Cerebellar cortex (tissue), 1 donor: ENCODE results near the gene RNU6-9.
"Not testable (repeated sequence)": the region's sequence is repeated elsewhere in the genome, so short reads cannot be mapped to it uniquely, and the experiment has no call there.

ENCODE experiments used
- DNase-seq: peaks from one replicate; pipeline ENCODE4 v3.0.0-alpha.2; 2015; ENCODE audit warnings: low spot score

The RNU6-9 gene

DNA sequence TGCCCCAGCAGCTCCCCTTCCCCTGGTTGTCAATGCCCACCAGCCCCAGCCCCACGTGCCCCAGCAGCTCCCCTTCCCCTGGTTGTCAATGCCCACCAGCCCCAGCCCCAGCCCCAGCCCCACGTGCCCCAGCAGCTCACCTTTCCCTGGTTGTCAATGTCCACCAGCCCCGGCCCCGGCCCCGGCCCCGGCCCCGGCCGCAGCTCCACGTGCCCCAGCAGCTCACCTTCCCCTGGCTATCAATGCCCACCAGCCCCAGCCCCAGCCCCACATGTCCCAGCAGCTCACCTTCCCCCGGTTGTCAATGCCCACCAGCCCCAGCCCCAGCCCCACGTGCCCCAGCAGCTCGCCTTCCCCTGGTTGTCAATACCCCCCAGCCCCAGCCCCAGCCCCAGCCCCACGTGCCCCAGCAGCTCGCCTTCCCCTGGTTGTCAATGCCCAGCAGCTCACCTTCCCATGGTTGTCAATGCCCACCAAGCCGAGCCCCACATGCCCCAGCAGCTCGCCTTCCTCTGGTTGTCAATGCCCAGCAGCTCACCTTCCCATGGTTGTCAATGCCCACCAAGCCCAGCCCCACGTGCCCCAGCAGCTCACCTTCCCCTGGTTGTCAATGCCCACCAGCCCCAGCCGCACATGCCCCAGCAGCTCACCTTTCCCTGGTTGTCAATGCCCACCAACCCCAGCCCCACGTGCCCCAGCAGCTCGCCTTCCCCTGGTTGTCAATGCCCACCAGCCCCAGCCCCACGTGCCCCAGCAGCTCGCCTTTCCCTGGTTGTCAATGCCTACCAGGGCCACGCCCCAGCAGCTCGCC lies 14.3 kb upstream of the RNU6-9 start:
- not testable (repeated sequence) for DNase-seq

DNA sequence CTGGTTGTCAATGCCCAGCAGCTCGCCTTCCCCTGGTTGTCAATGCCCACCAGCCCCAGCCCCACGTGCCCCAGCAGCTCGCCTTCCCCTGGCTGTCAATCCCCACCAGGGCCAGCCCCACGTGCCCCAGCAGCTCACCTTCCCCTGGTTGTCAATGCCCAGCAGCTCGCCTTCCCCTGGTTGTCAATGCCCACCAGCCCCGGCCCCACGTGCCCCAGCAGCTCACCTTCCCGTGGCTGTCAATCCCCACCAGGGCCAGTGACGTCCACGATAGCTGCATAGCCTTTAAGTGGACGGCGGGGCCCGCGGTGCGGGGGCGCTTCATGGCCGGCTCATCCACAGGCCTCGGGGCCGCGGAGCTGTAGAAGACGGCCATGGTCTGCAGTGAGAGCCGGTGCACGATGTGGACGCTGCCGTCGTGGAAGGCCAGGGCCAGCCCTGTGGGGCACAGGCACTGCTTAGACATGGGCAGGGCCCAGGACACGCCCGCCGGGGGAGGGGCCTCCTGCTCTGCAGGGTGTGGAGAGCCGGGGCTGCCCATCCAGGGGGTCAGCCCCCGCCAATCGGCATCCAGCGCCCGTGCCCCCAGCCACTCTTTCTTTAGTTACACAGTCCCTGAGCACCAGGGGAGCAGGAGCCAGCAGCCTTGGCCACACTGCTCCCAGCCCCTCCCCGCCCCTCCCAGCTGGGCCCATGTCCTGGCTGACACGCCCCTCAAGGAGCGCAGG lies 13.4 kb upstream of the RNU6-9 start:
- DNase-seq, result no peak

DNA sequence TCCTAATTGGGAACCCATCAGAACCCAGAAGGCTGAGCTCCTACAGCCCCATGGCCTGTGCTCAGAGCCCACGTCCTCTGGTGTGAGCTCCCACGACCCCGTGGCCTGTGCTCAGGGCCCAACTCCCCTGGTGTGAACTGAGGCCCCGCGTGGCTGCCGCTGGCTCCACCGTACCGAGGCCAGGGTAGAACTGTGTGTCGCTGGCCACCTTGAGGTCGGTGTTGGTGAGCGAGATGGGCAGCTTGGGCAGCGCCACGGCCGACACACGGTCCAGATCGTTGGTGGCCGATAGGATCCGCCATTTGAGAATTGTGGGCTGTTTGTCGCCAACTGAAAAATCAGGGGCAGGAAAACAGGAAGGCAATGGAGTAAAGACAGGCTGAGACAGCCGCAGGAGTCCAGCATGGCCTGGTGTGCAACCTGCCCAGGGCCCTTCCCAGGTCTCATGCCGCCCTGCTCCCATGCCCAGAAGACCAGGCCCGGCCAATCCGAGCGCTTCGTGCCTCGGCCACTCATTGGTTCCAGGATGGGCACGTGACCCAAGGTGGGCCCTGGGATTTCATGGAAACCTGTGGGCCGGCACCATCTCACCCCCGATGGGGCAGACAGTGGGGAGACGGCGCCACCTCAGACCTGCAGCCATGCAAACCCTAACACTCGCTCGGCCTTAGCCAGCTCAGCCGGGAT lies 11.8 kb upstream of the RNU6-9 start:
- no peak for DNase-seq

DNA sequence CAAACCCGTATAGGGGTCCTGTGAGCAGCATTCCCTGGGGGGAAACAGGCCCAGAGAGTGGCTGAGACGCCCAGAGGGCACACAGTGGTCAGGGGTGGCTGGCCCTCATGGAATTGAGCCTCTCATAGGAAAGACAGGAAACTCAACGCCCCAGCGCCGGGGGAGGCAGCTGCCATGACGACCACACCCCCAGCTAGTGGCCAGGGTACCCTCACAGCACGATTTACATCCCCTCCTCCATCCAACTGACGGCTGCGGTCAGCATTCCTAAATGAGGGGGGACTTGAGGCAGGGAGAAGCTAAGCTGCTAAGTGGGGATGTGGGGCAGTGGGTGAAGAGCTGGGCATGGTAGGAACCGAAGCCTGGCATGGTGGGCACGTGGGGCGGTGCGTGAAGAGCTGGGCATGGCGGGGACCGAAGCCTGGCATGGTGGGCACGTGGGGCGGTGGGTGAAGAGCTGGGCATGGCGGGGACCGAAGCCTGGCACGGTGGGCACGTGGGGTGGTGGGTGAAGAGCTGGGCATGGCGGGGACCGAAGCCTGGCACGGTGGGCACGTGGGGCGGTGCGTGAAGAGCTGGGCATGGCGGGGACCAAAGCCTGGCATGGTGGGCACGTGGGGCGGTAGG lies 10.3 kb upstream of the RNU6-9 start:
- DNase-seq, result no peak

DNA sequence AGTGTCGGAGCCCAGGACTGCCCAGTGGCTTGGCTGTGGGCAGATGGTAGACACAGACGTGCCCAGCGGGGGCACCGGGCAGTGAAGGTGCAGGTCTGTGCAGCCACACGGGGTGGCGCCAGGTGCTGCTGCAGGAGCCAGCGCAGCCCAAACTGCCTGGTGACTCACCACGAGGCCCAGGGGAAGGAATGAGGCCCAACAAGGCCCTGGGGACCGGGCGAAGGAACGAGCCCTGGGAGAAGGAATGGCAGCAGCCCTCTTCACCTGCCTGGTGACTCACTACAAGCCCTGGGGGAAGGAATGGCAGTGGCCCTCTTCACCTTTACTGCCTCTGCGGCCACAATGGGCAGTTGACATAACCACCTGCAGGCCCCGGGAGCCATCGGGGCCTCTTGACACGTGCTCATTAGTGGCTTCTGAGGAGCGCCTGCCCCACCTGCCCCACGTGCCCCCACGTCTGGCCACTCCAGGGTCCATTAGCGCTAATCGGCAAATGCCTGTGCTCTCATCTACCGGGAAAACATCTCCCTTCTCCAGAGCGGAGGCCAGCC lies 9.5 kb upstream of the RNU6-9 start:
- peak; percentile 54 for DNase-seq

DNA sequence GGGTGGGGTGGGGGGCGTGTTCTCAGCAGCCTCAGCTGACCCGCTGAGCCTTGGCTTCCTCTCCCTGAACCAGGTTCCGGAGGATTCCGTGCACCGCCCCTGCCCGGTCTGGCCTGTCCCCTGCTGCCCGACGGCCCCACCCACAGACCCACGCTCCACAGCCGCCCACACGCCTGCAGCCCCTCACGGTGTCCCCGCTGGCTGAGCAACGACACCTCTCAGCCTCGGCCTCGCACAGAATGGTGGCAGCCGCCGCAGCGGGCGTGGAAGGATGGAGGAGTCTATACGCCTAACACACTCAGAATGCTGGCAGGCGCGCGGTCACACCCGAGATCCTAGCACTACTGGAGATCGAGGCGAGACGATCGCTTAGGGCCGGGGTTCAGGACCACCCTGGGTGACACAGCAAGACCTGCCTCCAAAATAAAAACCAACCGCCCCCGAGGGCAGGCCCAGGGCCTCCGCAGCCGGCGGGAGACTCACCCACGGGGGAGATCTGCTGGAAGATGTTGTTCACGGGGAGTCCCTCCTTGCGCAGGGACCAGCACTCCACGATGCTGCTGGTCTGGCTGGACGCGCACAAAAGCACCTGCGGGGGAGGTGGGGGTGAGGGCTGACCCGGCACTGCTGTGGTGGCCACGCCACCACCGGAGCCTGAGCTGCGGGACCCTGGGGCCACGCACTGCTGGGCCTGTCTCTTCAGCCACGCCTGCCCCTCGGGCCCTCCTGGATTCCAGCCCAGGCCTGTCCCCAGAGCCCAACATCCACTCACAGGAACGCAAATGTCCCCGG lies 8.7 kb upstream of the RNU6-9 start:
- DNase-seq, result no peak

DNA sequence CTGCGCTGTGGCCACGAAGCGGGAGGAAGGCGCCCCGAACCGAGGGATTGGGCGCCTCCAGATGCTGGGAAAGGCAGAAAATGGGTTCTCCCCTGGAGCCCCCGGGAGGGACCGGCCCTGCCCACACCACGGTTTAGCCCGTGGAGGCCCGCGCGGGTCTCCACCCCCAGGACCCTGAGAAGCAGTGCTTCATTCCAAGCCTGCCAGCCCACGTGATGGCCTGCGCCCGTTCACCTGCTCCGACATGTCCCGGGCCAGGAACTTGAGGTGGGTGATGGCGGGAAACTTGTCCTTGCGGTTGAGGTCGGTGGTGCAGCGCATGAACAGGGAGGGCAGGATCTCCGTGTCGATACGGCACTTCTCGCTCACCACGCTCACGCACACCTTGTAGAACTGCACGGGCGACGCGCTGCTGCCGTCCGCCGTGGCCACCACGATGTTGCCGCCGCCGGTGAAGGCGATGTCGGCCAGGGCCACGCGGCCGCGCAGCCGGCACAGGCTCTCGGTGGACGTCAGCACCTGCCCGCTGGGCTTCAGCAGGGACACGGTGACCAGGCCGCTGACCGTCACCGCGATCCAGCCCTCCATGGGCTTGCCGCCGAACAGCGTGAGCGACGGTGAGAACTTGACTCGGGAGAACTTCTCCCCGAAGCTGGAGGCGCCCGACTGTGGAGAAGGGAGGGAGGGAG lies 7.6 kb upstream of the RNU6-9 start:
- no peak for DNase-seq

DNA sequence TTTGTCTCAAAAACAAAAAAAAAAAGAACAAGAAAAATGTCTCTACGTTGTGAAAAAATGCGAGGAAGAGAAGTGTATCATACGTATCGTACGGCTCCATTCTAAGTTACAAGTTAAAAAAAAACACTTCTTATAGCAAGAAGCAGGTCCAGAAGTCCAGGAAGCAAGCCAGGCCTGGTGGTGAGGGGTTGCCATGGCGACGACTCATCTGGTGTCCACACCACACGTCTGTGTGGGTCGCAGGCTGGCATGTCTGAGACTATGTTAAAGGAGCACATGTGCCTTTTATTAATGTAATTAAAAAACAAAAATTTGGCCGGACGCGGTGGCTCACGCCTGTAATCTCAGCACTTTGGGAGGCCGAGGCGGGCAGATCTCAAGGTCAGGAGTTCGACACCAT lies 6.2 kb upstream of the RNU6-9 start:
- DNase-seq, result peak; percentile 34

DNA sequence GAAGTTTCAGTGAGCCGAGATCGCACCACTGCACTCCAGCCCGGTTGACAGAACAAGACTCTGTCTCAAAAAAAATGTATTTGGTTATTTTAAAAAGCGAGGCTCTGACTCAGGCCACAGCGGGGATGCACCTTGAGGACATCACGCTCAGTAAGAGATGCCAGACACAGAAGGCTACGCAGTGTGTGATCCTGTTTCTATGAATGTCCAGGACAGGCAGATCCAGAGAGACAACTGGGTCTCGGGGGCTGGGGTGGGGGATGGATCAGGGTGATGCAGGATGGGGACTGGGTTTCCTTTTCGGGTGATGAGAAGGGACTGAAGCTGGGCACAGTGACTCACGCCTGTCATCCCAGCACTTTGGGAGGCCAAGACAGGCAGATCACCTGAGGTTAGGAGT lies 5.7 kb upstream of the RNU6-9 start:
- no peak for DNase-seq

DNA sequence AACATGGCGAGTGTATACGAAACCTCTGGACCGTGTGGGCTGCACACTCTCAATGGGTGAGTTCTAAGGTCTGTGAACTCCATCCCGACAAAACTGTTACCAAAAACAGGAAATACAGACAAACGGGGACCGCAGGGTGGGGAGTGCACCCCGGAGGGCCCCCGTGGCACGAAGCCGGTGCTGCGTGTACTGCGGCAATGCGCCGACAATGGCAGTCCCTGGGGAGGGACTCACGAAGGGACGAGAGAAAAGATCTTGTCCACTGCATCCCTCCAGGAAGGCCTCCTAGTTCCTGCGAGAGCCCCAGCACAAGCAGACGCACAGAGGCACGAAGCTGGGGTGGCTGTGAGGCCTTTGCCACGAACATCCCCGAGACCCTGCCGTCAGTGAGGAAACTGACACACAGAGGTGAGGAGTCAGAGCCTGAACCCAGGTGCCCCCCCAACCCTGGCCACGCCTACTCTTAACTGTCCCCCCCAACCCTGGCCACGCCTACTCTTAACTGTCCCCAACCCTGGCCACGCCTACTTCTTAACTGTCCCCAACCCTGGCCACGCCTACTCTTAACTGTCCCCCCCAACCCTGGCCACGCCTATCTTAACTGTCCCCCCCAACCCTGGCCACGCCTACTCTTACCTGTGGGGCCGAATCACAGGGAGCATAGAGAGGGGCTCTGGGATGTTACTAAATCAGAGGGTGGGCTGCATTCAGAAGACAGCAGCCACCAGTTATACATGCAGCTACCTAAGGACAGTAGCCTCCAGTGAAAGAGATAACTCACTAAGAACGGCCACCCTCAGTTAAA lies 4.5 kb upstream of the RNU6-9 start:
- DNase-seq, result no peak

DNA sequence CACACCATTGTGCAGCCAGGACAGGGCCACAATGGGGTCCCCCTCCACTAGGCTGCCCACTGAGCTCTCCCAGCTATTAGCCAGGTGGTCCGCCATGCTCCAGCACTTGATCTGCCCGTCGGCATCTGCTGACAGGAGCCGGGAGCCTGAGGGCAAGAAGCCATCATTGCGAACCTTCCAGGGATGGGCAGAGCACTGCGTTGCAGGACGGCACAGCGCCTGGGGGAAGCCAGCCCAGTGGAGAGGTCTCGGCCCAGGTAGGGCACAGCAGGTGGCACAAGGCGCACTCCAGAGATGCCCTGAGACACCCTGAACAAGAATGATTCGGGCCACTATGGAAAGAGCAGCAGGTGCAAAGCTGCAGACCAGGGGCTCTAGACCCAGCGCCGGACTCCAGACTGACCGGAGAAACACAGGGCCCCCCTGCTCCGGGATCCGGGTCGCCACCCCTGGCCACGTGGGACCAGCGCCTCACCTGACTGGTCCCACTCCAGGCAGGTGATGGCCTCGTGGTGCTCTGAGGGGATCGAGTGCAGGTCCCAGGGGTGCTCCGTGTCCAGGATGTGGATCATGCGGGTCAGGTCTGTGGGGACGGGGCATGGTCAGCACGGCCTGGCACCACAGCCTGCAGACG lies 3.5 kb upstream of the RNU6-9 start:
- DNase-seq, result no peak

DNA sequence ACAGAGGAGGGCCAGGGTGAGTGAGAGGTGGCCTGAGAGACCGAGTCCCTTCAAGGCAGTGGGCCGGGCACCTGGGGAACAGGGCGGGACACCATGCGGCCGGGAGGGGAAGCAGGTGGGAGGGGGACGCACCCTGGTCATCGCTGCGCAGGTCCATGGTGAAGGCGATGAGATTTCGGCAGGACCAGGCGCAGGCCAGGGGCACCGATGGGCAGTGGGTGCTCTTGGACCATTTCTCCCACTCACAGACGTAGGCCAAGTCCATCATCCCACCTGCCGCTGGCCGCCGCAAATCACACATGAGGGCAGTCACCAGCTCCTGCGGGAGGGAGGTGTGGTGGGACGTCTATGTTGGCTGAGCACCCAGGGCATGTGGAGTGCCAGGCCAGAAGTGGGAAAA lies 2.5 kb upstream of the RNU6-9 start:
- DNase-seq, result no peak

DNA sequence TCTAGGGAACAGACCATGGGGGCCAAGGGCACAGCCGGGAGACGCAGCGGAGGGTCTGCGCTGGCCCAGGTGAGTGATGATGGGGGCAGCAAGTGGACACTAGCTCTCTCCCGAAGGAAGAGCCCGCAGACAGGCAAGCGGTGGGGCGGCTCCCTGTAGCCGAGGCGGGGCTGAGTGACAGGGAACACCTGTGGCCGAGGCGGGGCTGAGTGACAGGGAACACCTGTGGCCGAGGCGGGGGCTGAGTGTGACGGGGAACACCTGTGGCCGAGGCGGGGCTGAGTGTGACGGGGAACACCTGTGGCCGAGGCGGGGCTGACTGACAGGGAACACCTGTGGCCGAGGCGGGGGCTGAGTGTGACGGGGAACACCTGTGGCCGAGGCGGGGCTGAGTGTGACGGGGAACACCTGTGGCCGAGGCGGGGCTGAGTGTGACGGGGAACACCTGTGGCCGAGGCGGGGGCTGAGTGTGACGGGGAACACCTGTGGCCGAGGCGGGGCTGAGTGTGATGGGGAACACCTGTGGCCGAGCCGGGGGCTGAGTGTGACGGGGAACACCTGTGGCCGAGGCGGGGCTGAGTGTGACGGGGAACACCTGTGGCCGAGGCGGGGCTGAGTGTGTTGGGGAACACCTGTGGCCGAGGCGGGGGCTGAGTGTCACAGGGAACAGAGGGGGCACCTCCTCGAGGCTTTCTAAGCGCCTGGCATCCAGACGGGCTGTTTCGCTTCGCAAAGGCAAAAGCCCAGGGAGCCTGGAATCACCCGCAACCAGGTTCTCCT lies 1.7 kb upstream of the RNU6-9 start:
- not testable (repeated sequence) for DNase-seq

DNA sequence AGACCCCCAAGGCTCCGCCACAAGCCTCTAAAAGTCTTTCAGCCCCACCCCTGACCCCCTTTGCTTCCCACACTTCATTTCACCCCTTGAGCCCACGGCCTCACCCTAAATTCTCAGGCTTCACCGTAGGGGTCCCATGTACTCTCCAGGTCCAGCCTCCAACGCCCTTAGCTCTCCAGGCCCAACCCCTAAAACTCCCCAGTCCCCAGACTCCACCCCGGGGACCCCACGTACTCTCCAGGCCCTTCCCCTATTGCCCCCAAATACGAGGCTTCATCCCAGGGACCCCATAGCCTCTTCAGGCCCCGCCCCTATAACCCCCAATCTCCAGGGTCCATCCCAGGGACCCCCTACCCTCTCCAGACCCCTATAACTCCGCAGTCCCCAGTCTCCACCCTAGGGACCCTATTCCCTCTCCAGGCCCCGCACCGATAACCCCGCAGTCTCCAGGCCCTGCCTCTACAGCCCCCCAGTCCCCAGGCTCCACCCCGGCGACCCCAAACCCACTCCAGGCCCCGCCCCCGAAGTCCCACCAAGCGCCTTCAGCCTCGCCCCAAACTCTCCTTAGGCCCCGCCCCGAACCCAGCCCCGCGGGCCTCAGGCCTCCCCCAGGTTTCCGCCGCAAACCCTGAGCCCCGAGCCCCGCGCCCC lies 916 bp upstream of the RNU6-9 start:
- no peak for DNase-seq

DNA sequence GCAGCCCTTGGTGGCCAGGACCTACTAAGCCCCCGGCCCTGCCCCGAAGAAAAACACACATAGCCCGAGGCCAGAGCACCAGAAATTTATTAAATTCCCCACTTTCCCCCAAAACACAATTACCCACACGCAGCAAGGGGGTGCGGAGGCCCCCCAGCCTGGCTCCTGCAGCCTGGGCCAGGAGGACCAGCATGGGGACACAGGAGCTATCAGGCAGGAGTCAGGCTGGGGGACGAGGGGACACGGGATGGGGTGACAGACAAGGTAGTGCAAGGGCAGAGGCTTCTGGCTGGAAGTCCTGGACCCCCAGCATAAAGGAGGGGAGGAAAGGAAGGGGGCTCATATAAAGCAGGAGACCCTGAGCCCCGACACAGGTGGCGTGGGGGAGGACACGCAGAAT lies 3.1 kb downstream of the RNU6-9 start:
- no peak for DNase-seq

DNA sequence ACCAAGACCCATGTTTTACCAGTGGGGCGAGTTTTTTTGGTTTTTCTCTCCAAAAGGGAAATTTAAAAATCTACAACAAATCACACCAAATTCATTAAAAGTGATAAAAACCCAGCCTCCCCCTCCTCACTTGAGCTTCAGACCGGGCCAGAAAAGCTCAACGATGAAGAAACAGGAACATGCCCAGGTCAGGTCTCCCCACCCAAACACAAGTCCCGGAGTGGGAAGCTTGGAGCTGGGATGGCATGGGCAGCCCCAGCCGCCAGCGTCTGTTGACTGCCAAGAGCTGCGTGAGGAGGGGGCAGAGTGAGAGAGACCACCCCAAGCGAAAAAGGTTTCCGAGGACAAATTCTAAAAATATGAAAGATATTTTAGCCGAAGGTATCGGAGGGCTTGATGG lies 3.7 kb downstream of the RNU6-9 start:
- DNase-seq, result no peak

DNA sequence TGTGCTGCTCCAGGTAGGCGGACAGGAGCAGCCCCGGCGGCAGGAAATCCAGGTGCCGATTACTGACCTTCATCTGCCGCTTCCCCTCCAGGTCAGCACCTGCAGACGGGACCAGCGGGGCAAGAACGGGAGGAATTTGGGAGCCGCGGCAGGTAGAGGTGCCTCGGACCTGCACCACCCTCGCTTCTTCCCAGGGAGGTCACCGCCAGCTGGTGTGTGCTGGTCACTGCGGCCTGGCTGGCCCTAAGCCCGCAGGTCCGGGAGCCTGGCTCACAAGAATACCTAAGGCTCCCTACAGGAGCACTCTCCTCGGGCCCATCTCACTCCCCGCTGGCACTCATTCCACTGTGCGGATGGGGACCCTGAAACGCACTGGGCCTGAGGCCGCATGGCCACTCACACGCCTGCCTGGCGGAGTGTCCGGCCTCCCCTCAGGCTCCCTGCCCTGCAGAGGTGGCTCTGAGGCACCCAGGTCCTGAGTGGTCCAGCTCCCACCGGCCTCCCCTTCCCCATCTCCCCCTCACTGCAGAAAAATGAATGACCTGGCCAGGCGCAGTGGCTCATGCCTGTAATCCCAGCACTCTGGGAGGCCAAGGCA lies 4.3 kb downstream of the RNU6-9 start:
- DNase-seq, result no peak

DNA sequence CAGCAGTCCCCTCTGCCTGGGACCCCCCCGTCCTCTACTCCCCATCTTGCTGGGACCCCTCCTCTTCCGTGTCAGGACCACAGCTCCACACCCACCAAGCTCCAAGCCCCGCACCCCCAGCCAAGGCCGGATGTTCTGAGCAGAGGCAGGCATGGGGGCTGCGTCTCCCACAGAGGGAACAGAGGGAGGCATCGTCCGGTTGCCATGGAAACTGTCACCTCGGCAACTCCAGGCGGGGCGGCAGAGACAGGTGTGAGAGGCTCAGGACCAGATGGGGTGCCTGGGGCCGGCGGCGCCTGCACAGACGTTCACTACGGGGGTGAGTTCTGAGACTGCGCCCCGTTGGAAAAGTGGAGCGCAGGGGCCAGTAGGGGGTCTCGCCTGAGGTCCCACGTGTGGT lies 5.4 kb downstream of the RNU6-9 start:
- peak; percentile 82 for DNase-seq
